Measurements from ENCODE around the gene AXIN1.
"Not testable (repeated sequence)": the region's sequence is repeated elsewhere in the genome, so short reads cannot be mapped to it uniquely, and the experiment has no call there.

DNA sequence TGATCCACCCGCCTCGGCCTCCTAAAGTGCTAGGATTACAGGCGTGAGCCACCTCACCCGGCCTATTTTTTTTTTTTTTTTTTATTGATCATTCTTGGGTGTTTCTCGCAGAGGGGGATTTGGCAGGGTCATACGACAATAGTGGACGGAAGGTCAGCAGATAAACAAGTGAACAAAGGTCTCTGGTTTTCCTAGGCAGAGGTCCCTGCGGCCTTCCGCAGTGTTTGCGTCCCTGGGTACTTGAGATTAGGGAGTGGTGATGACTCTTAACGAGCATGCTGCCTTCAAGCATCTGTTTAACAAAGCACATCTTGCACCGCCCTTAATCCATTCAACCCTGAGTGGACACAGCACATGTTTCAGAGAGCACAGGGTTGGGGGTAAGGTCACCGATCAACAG is 94.4 kb downstream of the AXIN1 start:
- TF ChIP-seq, protein P1, sequence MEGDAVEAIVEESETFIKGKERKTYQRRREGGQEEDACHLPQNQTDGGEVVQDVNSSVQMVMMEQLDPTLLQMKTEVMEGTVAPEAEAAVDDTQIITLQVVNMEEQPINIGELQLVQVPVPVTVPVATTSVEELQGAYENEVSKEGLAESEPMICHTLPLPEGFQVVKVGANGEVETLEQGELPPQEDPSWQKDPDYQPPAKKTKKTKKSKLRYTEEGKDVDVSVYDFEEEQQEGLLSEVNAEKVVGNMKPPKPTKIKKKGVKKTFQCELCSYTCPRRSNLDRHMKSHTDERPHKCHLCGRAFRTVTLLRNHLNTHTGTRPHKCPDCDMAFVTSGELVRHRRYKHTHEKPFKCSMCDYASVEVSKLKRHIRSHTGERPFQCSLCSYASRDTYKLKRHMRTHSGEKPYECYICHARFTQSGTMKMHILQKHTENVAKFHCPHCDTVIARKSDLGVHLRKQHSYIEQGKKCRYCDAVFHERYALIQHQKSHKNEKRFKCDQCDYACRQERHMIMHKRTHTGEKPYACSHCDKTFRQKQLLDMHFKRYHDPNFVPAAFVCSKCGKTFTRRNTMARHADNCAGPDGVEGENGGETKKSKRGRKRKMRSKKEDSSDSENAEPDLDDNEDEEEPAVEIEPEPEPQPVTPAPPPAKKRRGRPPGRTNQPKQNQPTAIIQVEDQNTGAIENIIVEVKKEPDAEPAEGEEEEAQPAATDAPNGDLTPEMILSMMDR (IDR thresholded peaks at IDR 0.05): not testable (repeated sequence)
- not testable (repeated sequence) for TF ChIP-seq POLR2A (IDR thresholded peaks at IDR 0.05)
